ENCODE measurements around the gene ABAT. TPM values are rescaled to one million over a fixed set of nuclear protein-coding genes. Genes with fewer than 3 reads are reported as not detected.
"Not testable (repeated sequence)": the region's sequence is repeated elsewhere in the genome, so short reads cannot be mapped to it uniquely, and the experiment has no call there.

The ABAT gene
- polyA plus RNA-seq, 1 donor: 17.1 TPM

- DNase-seq: not testable (repeated sequence)
Observed at GRCh38 chr16:8748944-8749343, 74.5 kb downstream of the ABAT start.

DNA sequence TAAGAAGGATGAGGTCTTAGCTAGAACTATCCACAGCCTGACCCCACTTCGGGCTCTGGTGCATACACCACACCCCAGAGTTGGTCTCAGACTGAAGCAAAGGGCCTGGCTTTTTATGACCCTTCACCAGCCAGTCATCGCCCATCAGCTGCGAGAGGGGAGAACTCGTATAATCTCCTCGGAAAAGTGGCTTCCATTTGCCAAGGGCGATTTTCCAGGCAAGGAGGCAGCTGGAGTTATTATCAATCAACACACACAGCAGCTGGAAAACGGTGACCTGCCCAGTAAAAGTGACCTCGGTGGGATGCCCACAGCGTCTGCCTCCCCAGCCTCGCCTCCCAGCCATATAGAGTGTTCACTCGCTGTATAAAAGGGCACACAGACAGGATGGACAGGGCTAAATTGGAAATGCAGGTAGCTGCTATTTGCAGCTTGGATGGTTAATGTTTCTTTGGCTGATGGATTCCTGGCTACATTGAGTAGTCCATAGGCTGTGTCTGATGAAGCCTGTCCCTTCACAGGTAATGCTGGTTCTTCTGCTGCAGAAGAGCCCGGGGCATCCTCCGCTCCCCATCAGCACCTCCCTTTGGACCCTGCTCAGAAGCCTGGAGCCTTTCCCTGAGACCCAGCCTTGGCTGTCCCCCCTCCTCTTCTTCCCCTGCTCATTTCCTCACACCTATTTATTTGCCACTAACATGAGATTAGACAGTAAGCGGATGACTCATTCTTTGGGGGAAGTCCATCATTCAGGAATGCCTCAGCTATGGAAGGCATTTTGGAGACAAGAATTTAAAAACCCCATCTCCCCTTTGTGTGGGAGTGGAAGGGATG, 77.3 kb downstream of the ABAT start:
- DNase-seq: no peak

- DNase-seq: no peak
Observed at GRCh38 chr16:8752706-8753105, 78.3 kb downstream of the ABAT start.

- DNase-seq: no peak
Observed at GRCh38 chr16:8753416-8754054, 79.1 kb downstream of the ABAT start.

DNA sequence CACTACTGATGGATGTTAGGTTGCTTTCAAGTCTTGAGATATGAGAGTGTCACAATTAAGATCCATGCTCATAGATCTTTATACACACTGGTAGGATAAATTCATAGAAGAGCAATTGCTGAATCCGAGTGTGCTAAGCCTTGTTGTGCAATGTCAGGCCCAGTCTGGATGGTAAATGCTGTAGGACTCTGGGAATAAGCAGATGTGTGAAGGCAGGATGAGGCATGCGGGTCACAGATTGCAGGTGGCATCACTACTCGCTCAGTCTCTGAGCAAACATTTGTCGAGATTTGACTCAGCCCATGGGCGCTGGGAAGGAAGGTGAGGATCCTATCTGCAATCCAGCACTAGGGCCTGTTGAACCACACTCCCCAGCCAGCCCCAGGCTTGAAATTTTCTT, 82.3 kb downstream of the ABAT start:
- no peak for DNase-seq

DNA sequence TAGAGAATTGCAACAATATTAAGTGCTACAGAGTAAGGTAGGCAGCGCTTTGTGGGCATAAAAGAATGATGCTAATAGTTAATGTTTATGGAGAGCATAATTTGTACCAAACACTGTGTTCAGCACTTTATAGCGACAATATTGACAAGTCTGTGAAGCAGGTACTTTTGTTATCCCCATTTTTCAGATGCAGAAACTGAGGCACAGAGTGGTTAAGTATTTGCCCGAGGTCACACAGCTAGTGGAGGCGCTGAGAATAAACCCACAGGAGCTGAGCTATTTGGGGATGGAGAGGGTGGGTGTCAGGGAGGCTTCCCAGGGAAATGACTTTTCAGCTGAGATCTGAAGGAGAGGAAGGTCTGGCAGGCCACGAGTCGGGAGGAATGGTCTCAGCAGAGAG, 83.6 kb downstream of the ABAT start:
- DNase-seq: no peak

DNA sequence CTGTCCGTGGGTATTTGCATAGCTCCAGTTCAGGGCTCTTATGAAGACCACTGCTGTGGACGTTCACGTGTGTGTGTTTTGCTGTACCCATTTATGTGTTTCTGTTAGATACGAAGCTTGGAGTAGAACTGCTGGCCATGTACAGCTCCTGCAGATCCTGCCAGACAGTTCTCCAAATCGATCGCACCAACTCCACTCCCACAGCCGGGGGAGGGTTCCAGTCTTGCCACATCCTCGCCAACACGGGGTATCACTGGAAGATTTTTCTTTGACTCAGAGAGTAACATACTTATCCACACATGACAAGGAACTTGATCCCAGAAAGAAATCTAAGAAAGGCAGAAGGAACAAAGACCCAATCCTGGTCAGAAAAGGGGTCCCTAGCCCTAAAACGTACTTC, 85.6 kb downstream of the ABAT start:
- DNase-seq: no peak

- no peak for DNase-seq
Observed at GRCh38 chr16:8761078-8761477, 86.7 kb downstream of the ABAT start.

DNA sequence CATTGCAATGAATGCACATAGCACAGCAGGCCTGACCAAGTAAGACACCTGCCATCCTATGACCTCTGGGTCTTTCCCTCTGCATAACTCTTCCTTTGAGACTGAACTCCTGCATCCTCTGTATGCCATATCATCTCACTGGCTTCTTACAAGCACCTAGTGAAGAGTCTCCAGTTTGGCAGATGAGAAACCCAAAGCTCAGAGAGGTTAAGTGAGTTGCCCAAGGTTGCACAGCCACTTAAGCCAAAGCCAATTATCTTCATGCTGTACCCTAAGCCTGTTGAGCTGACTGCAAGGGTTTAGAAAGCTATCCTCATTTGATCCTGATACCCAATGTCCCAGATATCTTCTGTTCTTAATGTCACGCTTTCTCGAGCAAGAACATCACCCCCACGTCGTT, 87.8 kb downstream of the ABAT start:
- no peak for DNase-seq

GRCh38 chr16:8763083-8763482, 88.7 kb downstream of the ABAT start:
- no peak for DNase-seq

GRCh38 chr16:8763899-8764298, 89.5 kb downstream of the ABAT start:
- DNase-seq: no peak

- no peak for DNase-seq
Observed at GRCh38 chr16:8764525-8765250, 90.3 kb downstream of the ABAT start.

GRCh38 chr16:8767176-8767575, 92.8 kb downstream of the ABAT start:
- no peak for DNase-seq

- no peak for DNase-seq
Observed at GRCh38 chr16:8768283-8768682, 93.9 kb downstream of the ABAT start.

DNA sequence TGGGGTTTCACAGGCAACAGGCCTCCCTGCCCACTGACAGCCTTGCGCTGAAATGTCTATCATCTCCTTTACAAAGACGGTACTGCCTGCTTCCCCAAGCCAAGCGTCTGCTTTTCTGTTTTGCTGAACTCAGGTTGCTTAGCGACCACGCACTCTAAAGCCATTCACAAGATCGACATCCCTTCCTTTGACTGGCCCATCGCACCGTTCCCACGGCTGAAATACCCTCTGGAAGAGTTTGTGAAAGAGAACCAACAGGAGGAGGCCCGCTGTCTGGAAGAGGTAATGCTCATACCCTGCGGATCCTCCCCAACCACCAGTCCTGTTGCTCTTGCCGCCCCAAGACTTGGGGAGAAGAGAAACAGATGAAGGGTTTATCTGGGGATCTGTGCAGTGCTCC, 94.3 kb downstream of the ABAT start:
- no peak for DNase-seq

- no peak for DNase-seq
Observed at GRCh38 chr16:8773537-8773936, 99.1 kb downstream of the ABAT start.

- DNase-seq: no peak
Observed at GRCh38 chr16:8774208-8774607, 99.8 kb downstream of the ABAT start.

DNA sequence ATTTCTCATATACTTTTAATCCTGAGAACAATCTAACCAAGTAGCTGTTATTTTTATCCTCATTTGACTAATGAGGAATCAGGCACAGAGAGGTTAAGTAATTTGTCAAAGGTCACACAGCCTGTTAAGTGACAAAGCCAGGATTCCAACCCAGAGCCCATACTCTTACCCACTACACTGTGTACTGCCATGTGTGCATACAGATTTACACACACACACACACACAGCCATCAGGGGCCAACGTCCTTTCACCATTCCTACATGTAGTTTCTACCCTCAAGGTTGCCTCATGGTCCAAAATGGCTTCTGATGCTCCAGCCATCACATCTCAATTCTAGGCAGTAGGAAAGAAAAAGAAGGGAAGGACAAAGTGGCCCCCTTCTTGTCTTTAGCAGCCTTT, 100.9 kb downstream of the ABAT start:
- DNase-seq: no peak

DNA sequence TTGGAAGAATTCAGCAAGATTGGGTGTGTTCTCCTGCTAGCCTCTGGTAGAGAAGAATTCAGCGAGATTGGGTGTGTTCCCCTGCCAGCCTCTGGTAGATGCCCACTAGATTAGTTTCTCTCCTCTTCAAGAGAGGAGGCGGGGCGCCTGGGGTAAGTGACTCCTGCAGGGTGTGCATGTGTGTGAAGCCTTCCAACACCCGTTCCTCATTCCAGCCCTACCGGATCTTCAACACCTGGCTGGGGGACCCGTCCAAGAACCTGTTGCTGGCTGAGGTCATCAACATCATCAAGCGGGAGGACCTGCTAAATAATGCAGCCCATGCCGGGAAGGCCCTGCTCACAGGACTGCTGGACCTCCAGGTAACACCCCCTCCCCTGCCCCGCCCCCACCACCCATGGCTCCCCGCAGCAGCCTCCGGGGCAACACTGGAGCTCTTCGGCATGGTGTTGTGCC, 101.7 kb downstream of the ABAT start:
- no peak for DNase-seq

- DNase-seq: no peak
Observed at GRCh38 chr16:8777217-8777616, 102.8 kb downstream of the ABAT start.

GRCh38 chr16:8781797-8782196, 107.4 kb downstream of the ABAT start:
- no peak for DNase-seq

- DNase-seq: no peak
Observed at GRCh38 chr16:8782673-8783072, 108.3 kb downstream of the ABAT start.

GRCh38 chr16:8785408-8785807, 111.0 kb downstream of the ABAT start:
- no peak for DNase-seq

DNA sequence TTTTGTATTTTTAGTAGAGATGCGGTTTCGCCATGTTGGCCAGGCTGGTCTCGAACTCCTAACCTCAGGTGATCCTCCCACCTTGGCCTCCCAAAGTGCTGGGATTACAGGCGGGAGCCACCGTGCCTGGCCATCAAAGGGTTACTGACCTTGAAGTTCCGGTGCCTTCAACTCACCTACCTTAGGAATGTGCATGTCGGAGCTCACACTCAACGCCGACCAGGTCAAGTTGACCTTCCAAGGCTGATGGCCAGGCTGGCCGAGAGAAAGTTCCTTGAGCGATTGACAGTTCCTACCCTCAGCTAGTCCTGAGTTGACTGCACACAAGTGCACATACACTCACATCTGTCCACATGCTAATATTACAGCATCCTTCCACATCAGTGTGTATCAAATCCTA, 111.9 kb downstream of the ABAT start:
- not testable (repeated sequence) for DNase-seq
